K562 treated with DMSO at 1 percent for 24 hours (cell line): Measurements from ENCODE around the gene MGAT2. TPM values are rescaled to one million over a fixed set of nuclear protein-coding genes. Genes with fewer than 3 reads are reported as not detected.

Source experiments
- total RNA-seq: library from RNA; unstranded; fragments of 300-600 nt; gene quantifications from 2 replicates; pipeline ENCODE4 v1.2.3, GENCODE V29; 2022; ENCODE audit warnings: low read depth; ENCODE audit not compliant: insufficient read depth

The MGAT2 gene
- total RNA-seq, result 32.8 and 39.7 TPM in 2 replicates

GRCh38 chr14:49620182-49621113, at the start of gene MGAT2, which contains the start of gene RPL36AL:
Gene MGAT2 (plus strand): TSS chr14:49620799. CDS start chr14:49621269, 470 bp downstream.
Gene RPL36AL (minus strand): TSS chr14:49620626. CDS start chr14:49619104, 1,522 bp downstream.

DNA sequence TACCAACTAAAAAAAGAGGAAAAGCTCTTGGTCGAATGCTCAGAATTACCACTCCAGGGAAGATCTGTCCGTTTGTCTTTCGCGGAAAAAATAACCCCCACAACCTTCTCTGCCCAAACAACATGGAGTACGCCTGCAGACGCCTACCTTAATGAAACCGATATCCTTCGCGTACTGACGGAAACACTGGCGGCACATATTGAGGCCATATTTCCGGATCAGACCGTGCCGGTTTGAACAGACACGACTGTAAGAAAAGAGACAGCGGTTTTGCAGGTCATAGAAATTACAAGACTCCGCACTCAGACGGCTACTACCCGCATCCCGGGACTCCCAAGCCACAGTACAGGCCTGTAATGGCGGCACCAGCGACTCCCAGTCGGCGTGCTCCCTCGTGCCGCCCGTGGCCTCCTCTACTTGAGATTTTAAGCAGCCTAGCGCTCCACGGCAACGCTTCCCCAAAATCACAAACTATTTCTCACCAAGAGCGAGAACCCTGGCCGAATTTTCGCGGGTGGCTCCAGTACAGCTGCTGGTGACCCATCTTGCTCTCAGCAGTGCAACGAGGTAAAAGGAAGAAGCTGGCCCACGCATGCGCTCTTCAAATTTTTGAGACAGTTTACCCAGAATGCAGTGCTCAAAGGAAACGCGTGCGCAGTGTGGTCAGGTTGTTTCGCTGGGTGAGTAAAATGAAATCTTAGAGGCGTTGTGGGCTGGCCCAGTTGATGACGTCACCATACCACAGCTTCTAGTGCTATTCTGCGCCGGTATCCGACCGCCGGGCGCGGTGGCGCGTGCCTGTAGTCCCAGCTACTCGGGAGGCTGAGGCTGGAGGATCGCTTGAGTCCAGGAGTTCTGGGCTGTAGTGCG, 34.6 kb upstream of the MGAT2 start, which contains the start of gene RPS29:
Gene RPS29 (minus strand): TSS at position 578 of the 870 bp plus-strand sequence. CDS start 34 bp downstream, at position 544.

GRCh38 chr14:49598485-49599300, 21.9 kb upstream of the MGAT2 start, which contains the start of gene LRR1:
Gene LRR1 (plus strand): TSS chr14:49598940. CDS start chr14:49599021, 81 bp downstream.

GRCh38 chr14:49634547-49635334, 14.1 kb downstream of the MGAT2 start, which contains the start of gene DNAAF2:
Gene DNAAF2 (minus strand): TSS chr14:49635244. CDS start chr14:49635149, 95 bp downstream.

Other genes starting within 250 kb of the MGAT2 start
- gene RPS29, start 34.4 kb upstream of the MGAT2 start, total RNA-seq, result 6,039 and 6,660 TPM in 2 replicates
- 15.0 and 18.2 TPM in 2 replicates for gene LRR1, start 21.9 kb upstream of the MGAT2 start, total RNA-seq
- gene RPL36AL, start 173 bp upstream of the MGAT2 start, total RNA-seq, result 146 and 163 TPM in 2 replicates
- gene DNAAF2, start 14.4 kb downstream of the MGAT2 start, total RNA-seq, result 6.3 and 7.6 TPM in 2 replicates
- 7.3 and 12.6 TPM in 2 replicates for gene POLE2, start 67.4 kb downstream of the MGAT2 start, total RNA-seq
- 0.65 and 1.9 TPM in 2 replicates for gene KLHDC1, start 72.3 kb downstream of the MGAT2 start, total RNA-seq
- gene KLHDC2, start 147.4 kb downstream of the MGAT2 start, total RNA-seq, result 37.3 and 39.6 TPM in 2 replicates
- gene NEMF, start 232.0 kb downstream of the MGAT2 start, total RNA-seq, result 17.7 and 20.8 TPM in 2 replicates